GM12872 (cell line): ENCODE data around the gene CRYGA.

Experiments used
- CTCF ChIP-seq: IDR thresholded peaks from 3 replicates; pipeline ENCODE4 v1.5.1; 2011; ENCODE audit warnings: low read depth, mild to moderate bottlenecking, low read length, moderate library complexity; ENCODE audit not compliant: insufficient read depth

The CRYGA gene

GRCh38 chr2:208142925-208143799 lies 20.2 kb downstream of the CRYGA start:
- no peak for TF ChIP-seq CTCF

DNA sequence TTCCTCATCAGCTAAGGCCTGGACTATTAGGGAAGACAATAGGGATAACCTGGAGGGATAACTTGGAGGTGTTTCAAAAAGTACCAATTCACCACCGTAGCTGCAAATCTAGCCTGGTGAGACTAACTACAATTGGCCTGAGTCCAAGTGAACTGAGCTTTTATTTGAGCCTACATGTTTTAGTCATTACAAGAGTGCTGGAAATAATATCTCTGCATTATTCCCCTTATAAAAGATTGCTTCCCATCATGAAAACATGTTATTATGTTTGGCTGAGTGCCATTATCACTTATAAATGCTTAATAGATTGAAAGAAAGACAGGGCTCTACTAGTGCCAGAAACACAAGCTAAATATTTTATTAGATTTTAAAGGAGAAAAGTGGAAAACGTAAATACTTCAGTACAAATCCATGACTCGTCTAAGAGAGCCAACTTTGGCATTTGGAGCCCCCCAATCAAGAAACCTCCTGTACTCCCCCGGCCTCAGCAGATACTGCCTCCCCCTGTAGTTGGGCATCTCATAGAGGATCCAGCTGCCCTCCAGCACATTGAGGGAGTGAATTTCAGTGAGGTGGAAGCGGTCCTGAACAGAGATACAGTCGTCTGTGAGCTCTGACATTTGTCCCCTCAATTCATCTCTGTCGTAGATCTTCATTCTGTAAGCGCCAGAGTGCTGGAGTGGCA lies 21.0 kb downstream of the CRYGA start:
- no peak for TF ChIP-seq CTCF

DNA sequence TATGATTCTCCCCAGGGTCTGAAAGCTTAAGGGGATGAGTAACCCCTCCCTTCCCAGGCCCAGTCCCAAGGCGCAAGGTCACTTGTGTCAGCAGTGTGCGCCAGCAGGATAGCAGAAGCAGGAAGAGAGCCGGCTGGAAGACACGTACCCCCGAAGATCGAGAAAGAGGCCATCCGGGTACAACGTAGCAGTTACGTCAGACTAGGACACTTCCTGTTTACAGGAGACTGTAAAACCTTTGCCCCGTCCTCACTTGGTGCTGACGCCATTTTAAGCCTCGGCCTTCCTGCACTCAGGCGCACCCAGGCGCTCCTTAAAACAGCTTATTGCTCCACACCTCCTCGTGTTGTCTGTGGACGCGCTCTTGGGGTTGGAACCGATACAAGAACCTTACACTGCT lies 23.9 kb downstream of the CRYGA start:
- TF ChIP-seq CTCF: no peak

- TF ChIP-seq CTCF: no peak
These were observed 26.7 kb downstream of the CRYGA start for GRCh38 chr2:208136716-208137094.

DNA sequence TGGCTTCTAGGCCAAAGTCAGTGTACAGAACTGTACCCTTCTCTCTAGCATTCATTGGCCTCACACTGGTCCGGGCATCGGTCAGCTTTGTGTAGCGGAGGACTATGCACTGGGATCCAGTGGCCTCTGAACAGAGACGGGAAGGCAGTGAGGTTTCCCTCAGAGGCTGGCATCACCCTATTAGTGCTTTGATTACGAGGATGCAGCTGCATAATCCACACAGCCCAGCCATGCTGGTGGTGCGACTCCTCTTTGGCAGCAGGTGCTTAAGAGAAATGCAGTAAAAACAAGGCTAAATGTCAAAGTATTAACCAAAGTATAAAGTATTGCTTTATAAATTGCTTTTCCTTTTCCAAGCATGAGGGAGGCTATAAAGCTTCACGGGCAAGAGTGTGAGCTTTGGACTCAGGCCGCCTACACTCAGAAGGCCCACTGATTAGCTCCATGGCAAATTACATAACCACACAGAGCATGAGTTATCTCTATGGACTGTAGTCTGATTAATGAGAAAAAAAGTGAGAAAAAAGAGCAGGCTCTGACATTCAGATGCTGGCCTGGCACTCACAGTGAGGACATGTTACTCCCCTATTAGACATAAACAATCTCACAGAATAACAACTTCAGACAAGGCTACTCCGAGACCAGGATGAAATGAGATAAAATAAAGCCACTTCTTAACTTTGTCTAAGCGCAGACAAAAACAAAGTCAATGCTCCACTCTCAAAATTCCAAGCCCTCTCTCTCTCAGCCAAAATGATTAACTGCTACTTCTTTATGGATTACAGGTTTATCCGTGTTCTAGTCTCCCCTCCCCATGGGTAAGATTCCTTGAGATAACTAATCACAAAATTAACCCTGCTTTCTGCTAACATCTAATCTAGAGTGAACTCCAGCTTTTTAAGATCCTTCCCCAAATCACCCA lies 27.3 kb downstream of the CRYGA start:
- TF ChIP-seq CTCF: no peak

DNA sequence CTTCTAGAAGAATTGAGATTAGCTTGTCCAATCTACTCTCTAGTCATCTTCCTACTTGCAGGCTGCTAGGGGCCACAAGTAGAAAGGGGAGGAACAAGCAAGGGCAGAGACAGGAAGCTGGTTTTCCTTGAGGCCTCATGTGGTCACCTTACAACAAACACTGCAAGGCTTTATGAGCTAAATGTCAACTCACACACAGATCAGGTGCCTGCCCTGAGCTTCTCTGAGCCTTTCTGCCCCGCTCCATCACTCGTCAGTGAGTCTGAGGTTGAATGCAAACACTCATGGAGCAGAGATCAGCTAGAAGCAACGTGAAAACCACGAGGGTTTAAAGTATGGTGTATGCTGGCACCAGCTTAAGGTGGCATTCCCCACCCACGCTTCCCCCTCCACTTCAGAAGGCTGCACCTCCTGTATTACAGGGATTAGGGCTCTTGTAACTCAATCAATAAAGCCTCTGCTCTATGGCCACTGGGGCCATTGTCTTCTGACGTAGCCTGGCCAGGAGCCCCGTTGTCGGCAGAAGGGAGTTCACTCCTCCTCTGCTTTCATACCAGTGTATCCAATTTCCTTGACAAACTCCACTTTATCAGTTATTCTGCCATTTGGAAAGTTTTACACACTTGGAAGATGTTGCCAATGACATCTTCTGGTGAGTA lies 28.3 kb downstream of the CRYGA start:
- TF ChIP-seq CTCF: no peak
